HG03280 (cell line): ENCODE measurements around the gene FAM234B.
"Not testable (repeated sequence)": the region's sequence is repeated elsewhere in the genome, so short reads cannot be mapped to it uniquely, and the experiment has no call there.

ENCODE experiments used
- ATAC-seq: cut with Tn5 transposase; IDR thresholded peaks from one replicate; pipeline ENCODE4 v1.9.1; 2021; ENCODE audit warnings: mild to moderate bottlenecking, moderate library complexity; ENCODE audit not compliant: unreplicated experiment

The FAM234B gene

GRCh38 chr12:13023811-13024530 is 20.2 kb upstream of the FAM234B start:
- ATAC-seq, result no peak

DNA sequence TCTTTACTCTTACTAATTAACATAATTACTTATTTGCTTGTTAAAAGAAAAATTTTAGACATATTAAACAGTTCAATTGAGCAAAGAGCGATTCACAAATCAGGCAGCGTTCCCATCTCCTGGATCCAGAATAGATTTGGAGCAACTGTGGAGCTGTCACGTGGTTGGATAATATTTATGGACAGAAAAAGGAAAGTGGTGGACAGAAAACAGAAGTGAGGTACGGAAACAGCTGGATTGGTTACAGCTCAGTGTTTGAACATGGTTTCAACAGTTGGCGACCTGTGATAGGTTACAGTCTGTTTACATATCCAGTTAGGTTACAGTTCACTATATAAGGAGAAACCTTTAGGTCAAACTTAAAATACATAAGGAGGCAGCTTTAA is 19.7 kb upstream of the FAM234B start:
- ATAC-seq, result no peak

GRCh38 chr12:13026286-13026685 is 17.9 kb upstream of the FAM234B start:
- no peak for ATAC-seq

GRCh38 chr12:13027032-13027431 is 17.1 kb upstream of the FAM234B start:
- ATAC-seq, result no peak

- no peak for ATAC-seq
Observed at GRCh38 chr12:13027508-13027907, 16.7 kb upstream of the FAM234B start.

- no peak for ATAC-seq
Observed at GRCh38 chr12:13028825-13029570, 15.2 kb upstream of the FAM234B start.

DNA sequence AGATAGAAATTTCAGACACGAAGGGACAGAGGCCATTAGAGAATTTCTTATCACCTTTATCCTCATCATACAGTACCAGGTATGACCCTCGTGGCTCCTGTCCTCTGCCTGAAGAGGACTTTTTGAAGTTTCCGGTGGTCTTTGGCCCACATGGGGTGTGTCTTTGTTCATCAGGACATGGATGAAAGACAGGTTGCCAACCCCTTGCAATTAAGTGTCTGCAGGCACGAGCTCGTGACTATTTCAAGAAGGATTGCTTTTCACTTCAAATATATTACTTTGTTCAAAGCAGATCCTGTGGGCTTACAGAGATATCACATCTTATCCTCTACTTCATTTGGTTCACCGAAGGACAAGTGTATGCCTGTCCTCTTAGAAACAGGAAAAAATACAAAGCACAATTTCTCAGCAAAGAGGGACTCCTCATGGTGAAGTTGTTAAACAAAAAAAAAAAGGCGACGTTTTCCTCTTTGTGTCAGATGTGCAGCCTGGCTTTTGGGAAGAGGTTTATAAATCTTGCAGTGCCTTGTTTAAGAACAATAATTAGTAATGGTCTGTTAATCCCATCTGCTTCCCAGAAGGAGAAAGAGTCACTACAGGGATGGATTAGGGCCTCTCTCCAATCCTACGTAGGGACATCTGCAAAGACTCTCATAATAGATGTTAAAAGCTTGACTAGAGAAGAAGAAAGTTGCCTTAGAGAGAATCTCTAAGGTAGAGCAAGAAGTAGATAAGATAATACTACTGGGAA is 13.5 kb upstream of the FAM234B start:
- no peak for ATAC-seq

DNA sequence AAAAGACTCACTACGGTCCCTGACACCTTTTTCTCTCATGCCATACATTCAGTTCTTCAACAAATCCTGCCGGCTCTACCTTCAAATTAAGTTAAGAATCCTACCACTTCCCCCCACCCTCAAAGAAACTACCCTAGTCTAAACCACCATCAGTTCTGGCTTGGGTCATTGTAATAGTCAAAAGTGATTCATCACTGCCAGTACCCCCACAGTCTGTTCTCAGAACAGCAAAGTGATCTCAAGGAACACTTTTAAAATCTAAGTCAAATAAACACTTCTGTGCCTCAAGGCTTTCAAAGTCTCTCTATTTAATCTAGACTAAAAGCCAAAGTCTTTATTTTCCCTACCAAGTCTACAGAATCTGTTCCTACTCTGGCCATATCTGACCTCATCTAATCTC is 12.0 kb upstream of the FAM234B start:
- no peak for ATAC-seq

DNA sequence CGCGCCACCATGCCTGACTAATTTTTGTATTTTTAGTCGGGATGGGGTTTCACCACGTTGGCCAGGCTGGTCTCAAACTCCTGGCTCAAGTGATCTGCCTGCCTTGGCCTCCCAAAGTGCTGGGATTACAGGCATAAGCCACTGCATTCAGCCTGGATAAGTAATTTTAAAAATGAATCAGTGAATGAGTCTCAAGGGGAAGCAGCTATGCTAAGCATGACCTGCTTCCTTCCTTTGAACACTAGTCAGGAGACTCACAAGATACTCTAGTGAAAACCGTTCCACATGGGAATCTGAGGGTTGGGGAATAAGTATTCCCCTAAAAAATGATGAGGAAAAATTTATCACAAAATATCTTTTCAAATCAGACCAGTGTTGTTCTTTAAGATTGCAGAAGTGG is 10.7 kb upstream of the FAM234B start:
- ATAC-seq, result no peak

- not testable (repeated sequence) for ATAC-seq
Observed at GRCh38 chr12:13035335-13035734, 8.8 kb upstream of the FAM234B start.

DNA sequence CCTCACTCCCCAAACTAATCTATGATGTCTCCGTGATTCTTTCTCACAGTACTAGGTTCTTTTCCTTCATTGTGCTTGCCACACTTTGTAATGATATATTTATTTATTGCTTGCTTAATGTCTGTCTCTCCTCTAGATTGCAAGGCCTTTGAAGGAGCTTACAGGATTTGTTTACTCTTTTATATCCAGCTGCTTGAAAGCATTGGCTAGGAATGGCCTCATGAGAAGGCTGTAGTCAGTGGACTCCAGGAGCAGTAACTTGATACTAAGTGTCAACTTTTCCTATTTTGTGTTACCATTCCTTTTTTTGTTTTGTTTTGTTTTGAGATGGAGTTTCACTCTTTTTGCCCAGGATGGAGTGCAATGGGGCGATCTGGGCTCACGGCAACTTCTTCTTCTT is 7.3 kb upstream of the FAM234B start:
- ATAC-seq, result no peak

- ATAC-seq, result no peak
Observed at GRCh38 chr12:13038491-13039161, 5.6 kb upstream of the FAM234B start.

DNA sequence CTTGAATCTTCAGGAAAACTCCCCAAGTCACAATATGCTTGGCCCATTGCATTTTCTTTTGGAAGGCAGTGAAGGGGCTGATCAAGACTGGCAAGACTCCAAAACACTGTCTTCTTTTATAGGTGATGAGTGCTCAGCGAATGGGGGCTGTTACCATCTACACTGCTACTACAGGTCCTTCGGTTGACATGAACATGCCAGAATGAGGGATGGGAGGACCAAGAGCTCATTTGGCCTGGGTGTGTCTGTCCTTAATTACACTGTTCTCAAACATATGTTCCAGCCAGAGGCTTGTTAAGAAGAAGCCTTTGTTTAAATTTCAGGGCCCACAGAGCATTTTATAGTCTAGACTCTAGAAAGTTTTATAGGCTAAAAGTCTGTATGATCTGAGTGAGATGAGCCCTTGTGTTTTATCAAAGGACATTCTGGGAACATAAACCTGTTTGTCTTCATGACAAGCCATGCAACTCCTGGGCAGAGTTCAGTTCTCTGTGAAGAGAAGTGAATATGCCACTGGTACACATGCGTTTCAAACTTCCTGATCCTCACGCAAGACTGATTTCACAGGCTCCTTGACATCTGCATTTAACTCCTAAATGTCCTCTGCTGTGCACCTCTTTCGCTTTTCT is 4.7 kb upstream of the FAM234B start:
- ATAC-seq, result no peak

DNA sequence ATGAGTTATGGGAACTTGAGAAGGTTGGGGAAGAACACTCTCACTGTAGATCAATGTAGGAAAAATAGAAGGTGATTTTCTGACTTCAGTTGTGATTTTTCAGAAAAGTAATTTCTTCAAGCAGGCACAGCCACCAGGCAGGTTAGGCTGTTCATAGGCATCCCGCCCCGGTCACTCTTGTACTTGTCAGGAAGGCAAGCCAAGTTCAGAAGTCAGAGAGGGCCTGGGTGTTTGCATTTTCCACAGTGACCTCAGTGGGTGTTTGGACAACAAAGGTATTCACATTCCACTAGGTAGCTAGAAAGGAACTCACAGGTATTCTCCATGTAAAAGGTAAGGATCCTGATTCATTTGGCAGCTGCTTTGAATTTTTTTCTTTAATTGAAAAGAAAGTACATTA is 3.0 kb upstream of the FAM234B start:
- no peak for ATAC-seq

GRCh38 chr12:13042666-13043230 is 1.4 kb upstream of the FAM234B start:
- no peak for ATAC-seq

- no peak for ATAC-seq
Observed at GRCh38 chr12:13044906-13045299, 722 bp downstream of the FAM234B start.

DNA sequence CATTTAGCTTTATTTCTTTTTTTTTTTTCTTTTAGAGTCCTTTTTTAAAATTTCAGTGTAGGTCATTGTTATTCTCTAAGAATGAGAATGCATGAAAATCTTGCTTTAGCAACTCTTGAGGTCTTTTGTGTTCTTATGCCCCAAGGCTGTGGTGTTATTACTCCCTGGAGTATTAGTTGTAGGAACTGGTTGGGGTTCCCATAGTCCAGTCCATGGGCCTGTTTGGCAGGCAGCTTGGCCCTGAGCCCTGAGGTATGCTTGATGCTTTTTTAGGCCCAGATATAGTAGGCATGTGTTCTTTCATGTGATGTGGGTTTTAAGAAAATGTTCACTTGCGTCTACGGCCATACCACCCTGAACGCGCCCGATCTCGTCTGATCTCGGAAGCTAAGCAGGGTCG is 1.6 kb downstream of the FAM234B start:
- ATAC-seq, result no peak

- ATAC-seq, result no peak
Observed at GRCh38 chr12:13046964-13047363, 2.8 kb downstream of the FAM234B start.

DNA sequence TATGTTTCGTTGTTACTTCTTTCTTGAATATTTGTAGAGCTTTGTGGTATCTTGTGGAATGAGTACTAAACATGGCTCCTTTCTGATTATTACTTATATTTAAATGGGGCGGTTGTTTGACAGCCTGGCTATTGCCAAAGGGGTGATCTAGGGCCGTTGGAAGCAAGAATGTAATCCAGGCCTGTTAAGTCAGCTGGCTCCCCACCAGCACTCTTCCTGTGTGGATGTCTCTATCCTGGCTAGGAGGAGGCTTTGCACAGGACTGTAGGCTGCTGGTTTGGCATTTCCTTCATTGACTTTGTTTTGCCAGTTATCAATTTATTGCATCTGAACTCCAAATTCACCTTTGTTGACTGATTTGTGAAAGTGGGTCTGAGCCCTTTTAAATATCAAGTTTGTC is 5.6 kb downstream of the FAM234B start:
- no peak for ATAC-seq

- ATAC-seq, result no peak
Observed at GRCh38 chr12:13052421-13052820, 8.2 kb downstream of the FAM234B start.

DNA sequence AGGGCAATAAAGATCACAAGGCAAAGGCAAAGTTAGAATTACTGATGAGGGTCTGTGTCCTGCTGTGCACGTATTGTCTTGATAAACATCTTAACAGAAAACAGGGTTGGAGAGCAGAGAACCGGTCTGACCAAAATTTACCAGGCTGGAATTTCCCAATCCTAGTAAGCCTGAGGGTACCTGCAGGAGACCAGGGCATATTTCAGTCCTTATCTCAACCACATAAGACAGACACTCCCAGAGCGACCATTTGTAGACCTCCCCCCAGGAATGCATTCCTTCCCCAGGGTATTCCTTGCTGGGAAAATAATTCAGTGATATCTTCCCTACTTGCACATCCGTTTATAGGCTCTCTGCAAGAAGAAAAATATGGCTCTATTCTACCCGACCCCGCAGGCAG is 9.4 kb downstream of the FAM234B start:
- not testable (repeated sequence) for ATAC-seq
